Liver (tissue), 3 donors: ENCODE results near the gene NT5C1A.

Experiments
- ATF3 ChIP-seq: IDR thresholded peaks from 2 replicates; pipeline ENCODE4 v1.6.1; 2016; ENCODE audit warnings: antibody characterized with exemption
- CTCF ChIP-seq: fragments of 150-350 bp; IDR thresholded peaks from 2 replicates; pipeline ENCODE4 v1.5.1; 2017; ENCODE audit warnings: improper control_type of control experiment, low read depth, low read length; ENCODE audit not compliant: missing input control
- GABPA ChIP-seq, 2 donors: IDR thresholded peaks in 1 of 2; conservative IDR thresholded peaks in 1 of 2; 2 replicates each; pipeline ENCODE4 v1.6.1; 2016; ENCODE audit warnings: antibody characterized with exemption in 2 of 2, mild to moderate bottlenecking in 1 of 2, moderate library complexity in 1 of 2
- HNF4A ChIP-seq, 2 donors: conservative IDR thresholded peaks; 2 replicates each; pipeline ENCODE4 v1.6.1; 2016; ENCODE audit warnings: antibody characterized with exemption in 2 of 2, mild to moderate bottlenecking in 2 of 2
- JUND ChIP-seq, 2 donors: IDR thresholded peaks; 2 replicates each; pipeline ENCODE4 v1.6.1; 2016; ENCODE audit warnings: antibody characterized with exemption in 2 of 2
- MAX ChIP-seq: IDR thresholded peaks from 2 replicates; pipeline ENCODE4 v1.6.1; 2016; ENCODE audit warnings: antibody characterized with exemption
- NR2F2 ChIP-seq: IDR thresholded peaks from 2 replicates; pipeline ENCODE4 v1.6.1; 2016; ENCODE audit warnings: antibody characterized with exemption
- RAD21 ChIP-seq, 2 donors: IDR thresholded peaks; 2 replicates each; pipeline ENCODE4 v1.6.1; 2016; ENCODE audit warnings: antibody characterized with exemption in 2 of 2, mild to moderate bottlenecking in 2 of 2
- REST ChIP-seq: IDR thresholded peaks from 2 replicates; pipeline ENCODE4 v1.6.1; 2016; ENCODE audit warnings: antibody characterized with exemption, mild to moderate bottlenecking
- RXRA ChIP-seq, 2 donors: IDR thresholded peaks; 2 replicates each; pipeline ENCODE4 v1.6.1; 2017 to 2018; ENCODE audit warnings: antibody characterized with exemption in 2 of 2, mild to moderate bottlenecking in 1 of 2
- SP1 ChIP-seq: IDR thresholded peaks from 2 replicates; pipeline ENCODE4 v1.6.1; 2018; ENCODE audit warnings: antibody characterized with exemption, mild to moderate bottlenecking
- YY1 ChIP-seq: IDR thresholded peaks from 2 replicates; pipeline ENCODE4 v1.6.1; 2016; ENCODE audit warnings: antibody characterized with exemption, mild to moderate bottlenecking
- donor health status: healthy.
- donor health status: healthy.

GRCh38 chr1:39701049-39701439 lies 29.1 kb upstream of the NT5C1A start:
- TF ChIP-seq CTCF = no peak
- no peak for TF ChIP-seq REST
- TF ChIP-seq GABPA (IDR thresholded peaks at IDR 0.05 in 1 of 2, conservative IDR thresholded peaks at IDR 0.05 in 1 of 2) = no peak
- no peak for TF ChIP-seq NR2F2
- TF ChIP-seq HNF4A (conservative IDR thresholded peaks at IDR 0.05) = no peak
- no peak for TF ChIP-seq RAD21 (IDR thresholded peaks at IDR 0.05)
- TF ChIP-seq MAX = no peak
- no peak for TF ChIP-seq JUND (IDR thresholded peaks at IDR 0.05)
- no peak for TF ChIP-seq ATF3
- TF ChIP-seq YY1 = no peak
- no peak for TF ChIP-seq RXRA (IDR thresholded peaks at IDR 0.05)
- no peak for TF ChIP-seq SP1
